K562 (cell line): ENCODE results near the gene ERAL1. TPM values are rescaled to one million over a fixed set of nuclear protein-coding genes. Genes with fewer than 3 reads are reported as not detected.

Experiments
- CBFB ChIP-seq: sonication (generic); formaldehyde crosslinking; IDR thresholded peaks from 2 replicates; pipeline ENCODE4 v1.4.0; 2020; ENCODE audit warnings: mild to moderate bottlenecking, missing genetic modification reagents
- DEAF1 ChIP-seq: fragments of 450-650 bp; formaldehyde crosslinking; IDR thresholded peaks from 2 replicates; pipeline ENCODE4 v1.4.0; 2020; ENCODE audit warnings: mild to moderate bottlenecking, moderate library complexity
- DNMT1 ChIP-seq: fragments of 450-650 bp; IDR thresholded peaks from 2 replicates; pipeline ENCODE4 v1.6.1; 2016; ENCODE audit warnings: antibody characterized with exemption, mild to moderate bottlenecking
- EZH2 ChIP-seq: IDR thresholded peaks from 2 replicates; pipeline ENCODE4 v1.6.1; 2012; ENCODE audit warnings: low read depth, mild to moderate bottlenecking, inconsistent platforms, low read length, borderline replicate concordance
- NCOA4 ChIP-seq: fragments of 450-650 bp; IDR thresholded peaks from 2 replicates; pipeline ENCODE4 v1.6.1; 2018; ENCODE audit warnings: mild to moderate bottlenecking; ENCODE audit not compliant: partially characterized antibody
- PHB ChIP-seq: fragments of 250-450 bp; sonication (Bioruptor Pico); IDR thresholded peaks from 2 replicates; pipeline ENCODE4 v1.5.0; 2021
- RFX7 ChIP-seq: fragments of 250-450 bp; sonication (Bioruptor Pico); IDR thresholded peaks from 2 replicates; pipeline ENCODE4 v1.5.1; 2021; ENCODE audit warnings: mild to moderate bottlenecking
- SRF ChIP-seq, 2 experiments: fragments of 250-450, 450-650 bp in 1 of 2; sonication (Bioruptor Pico) in 1 of 2; sonication (generic) in 1 of 2; formaldehyde crosslinking; IDR thresholded peaks; 2 replicates each; pipeline versions ENCODE4 v1.5.0 to v1.5.1; 2020 to 2022; ENCODE audit warnings: mild to moderate bottlenecking in 1 of 2, missing genetic modification reagents in 1 of 2
- STAT6 ChIP-seq: sonication (generic); formaldehyde crosslinking; IDR thresholded peaks from 2 replicates; pipeline ENCODE4 v1.8.1; 2023; ENCODE audit warnings: mild to moderate bottlenecking, missing genetic modification reagents
- TAF9B ChIP-seq: fragments of 450-650 bp; IDR thresholded peaks from 2 replicates; pipeline ENCODE4 v1.6.1; 2018; ENCODE audit warnings: mild to moderate bottlenecking; ENCODE audit not compliant: partially characterized antibody
- TFE3 ChIP-seq: fragments of 450-650 bp; formaldehyde crosslinking; IDR thresholded peaks from 2 replicates; pipeline ENCODE4 v1.4.0; 2020; ENCODE audit warnings: mild to moderate bottlenecking, mixed read lengths
- polyA plus RNA-seq, 8 experiments: library from polyadenylated mRNA; depleted of rRNA in 4 of 8; stranded (reverse) in 5 of 8; unstranded in 3 of 8; fragments of >200 nt; fragmentation: Nextera tagmentation in 2 of 8; fragmentation: Illumina TruSeq in 1 of 8; extraction: Ambion mirVana in 2 of 8; extraction: Trizol in 1 of 8; gene quantifications; 2 replicates each; pipeline versions ENCODE4 v1.2.1 to v1.2.3, GENCODE V29; 2011 to 2014; ENCODE audit warnings: inconsistent platforms in 1 of 8, missing spikeins in 1 of 8
- total RNA-seq, 7 experiments: library from RNA; depleted of rRNA in 6 of 7; stranded (reverse); fragments of >200 nt in 6 of 7; fragmentation: Illumina TruSeq in 2 of 7; extraction: Trizol in 2 of 7; gene quantifications; 2 replicates each; pipeline versions ENCODE4 v1.2.1 to v1.2.3, GENCODE V29; 2011 to 2021; ENCODE audit warnings: low replicate concordance in 1 of 7
- TF ChIP-seq, protein P1 (sequence below): fragments of 450-650 bp; IDR thresholded peaks from 2 replicates; pipeline ENCODE4 v1.7.1; 2018; ENCODE audit warnings: mild to moderate bottlenecking, low read depth; ENCODE audit not compliant: partially characterized antibody
- TF ChIP-seq, protein P2 (sequence below), 2 experiments: IDR thresholded peaks in 1 of 2; conservative IDR thresholded peaks in 1 of 2; 2 replicates each; pipeline ENCODE4 v1.6.1; 2016; ENCODE audit warnings: low read depth in 2 of 2, mild to moderate bottlenecking in 1 of 2, missing compliant biosample characterization in 1 of 2, missing genetic modification characterization in 1 of 2, moderate library complexity in 1 of 2

Gene ERAL1
- total and polyA plus RNA-seq, 9 of the 15 experiments (the other 6 are each of a cell fraction or from before 2014, with no cell fraction given): 37.5 to 351 (median 106) TPM

DNA sequence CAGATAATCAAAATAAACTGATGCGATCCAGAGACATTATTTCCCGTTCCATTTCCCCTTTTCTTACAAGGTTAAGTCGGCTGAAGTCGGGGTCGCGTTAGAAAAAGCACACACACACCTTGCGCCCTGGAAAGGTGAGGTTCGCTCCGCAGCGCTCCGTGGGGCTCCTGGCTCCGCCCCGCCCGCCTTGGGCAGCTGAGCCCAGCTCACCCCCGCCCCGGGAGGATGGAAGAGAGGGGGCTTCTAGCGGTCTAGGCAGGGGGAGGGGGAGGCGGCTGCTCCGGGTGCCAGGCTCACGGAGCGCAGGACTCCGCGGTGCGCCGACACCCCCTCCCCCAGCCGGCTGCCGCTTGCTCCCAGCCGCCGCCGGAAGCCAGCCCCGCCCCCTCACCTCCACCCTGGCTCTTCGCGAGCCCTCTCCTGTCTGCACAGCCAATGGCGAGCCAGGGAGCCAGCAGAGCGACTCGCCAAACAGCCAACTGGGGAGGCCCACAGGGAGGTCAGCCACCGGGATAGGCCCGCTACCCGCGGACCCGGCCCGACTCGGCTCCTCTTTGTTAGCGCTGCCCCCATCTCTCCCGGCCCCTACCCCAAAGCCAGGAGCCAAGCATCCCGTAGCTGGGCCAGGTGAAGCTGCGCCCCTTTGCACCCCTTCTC, 42.6 kb upstream of the ERAL1 start (continued):
- TF ChIP-seq DEAF1 (CRISPR knock-in tag): no peak
- TF ChIP-seq PHB (CRISPR knock-in tag): no peak
- TF ChIP-seq, protein P1, sequence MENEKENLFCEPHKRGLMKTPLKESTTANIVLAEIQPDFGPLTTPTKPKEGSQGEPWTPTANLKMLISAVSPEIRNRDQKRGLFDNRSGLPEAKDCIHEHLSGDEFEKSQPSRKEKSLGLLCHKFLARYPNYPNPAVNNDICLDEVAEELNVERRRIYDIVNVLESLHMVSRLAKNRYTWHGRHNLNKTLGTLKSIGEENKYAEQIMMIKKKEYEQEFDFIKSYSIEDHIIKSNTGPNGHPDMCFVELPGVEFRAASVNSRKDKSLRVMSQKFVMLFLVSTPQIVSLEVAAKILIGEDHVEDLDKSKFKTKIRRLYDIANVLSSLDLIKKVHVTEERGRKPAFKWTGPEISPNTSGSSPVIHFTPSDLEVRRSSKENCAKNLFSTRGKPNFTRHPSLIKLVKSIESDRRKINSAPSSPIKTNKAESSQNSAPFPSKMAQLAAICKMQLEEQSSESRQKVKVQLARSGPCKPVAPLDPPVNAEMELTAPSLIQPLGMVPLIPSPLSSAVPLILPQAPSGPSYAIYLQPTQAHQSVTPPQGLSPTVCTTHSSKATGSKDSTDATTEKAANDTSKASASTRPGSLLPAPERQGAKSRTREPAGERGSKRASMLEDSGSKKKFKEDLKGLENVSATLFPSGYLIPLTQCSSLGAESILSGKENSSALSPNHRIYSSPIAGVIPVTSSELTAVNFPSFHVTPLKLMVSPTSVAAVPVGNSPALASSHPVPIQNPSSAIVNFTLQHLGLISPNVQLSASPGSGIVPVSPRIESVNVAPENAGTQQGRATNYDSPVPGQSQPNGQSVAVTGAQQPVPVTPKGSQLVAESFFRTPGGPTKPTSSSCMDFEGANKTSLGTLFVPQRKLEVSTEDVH: no peak
- TF ChIP-seq EZH2: no peak
- no peak for TF ChIP-seq CBFB
- no peak for TF ChIP-seq RFX7 (CRISPR knock-in tag)
- TF ChIP-seq STAT6 (CRISPR knock-in tag): no peak
- TF ChIP-seq SRF (CRISPR knock-in tag; IDR thresholded peaks at IDR 0.05): peak in 1 of 2 experiments; percentile 53; a peak in 2 of 4 replicates
- no peak for TF ChIP-seq NCOA4
- TF ChIP-seq, protein P2, sequence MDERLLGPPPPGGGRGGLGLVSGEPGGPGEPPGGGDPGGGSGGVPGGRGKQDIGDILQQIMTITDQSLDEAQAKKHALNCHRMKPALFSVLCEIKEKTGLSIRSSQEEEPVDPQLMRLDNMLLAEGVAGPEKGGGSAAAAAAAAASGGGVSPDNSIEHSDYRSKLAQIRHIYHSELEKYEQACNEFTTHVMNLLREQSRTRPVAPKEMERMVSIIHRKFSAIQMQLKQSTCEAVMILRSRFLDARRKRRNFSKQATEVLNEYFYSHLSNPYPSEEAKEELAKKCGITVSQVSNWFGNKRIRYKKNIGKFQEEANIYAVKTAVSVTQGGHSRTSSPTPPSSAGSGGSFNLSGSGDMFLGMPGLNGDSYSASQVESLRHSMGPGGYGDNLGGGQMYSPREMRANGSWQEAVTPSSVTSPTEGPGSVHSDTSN (CRISPR knock-in tag; IDR thresholded peaks at IDR 0.05; ENCODE audit: low read depth): peak; percentile 98
- TF ChIP-seq, protein P2 (tag; conservative IDR thresholded peaks at IDR 0.05; ENCODE audit: low read depth): peak; percentile 98
- TF ChIP-seq TFE3 (CRISPR knock-in tag): no peak
- no peak for TF ChIP-seq DNMT1
- TF ChIP-seq TAF9B: no peak
